Stimulated activated CD4-positive, alpha-beta T cell treated with anti-CD3 and anti-CD28 coated beads, Interleukin-4, amount 100 ng/mL, for 48 hours (primary cell): ENCODE measurements around the gene CGNL1.

Source experiments
- DNase-seq, 2 donors: peaks; one replicate each; pipeline ENCODE4 v3.0.0-alpha.2; 2020; ENCODE audit warnings: low read depth in 2 of 2

CGNL1 gene

DNA sequence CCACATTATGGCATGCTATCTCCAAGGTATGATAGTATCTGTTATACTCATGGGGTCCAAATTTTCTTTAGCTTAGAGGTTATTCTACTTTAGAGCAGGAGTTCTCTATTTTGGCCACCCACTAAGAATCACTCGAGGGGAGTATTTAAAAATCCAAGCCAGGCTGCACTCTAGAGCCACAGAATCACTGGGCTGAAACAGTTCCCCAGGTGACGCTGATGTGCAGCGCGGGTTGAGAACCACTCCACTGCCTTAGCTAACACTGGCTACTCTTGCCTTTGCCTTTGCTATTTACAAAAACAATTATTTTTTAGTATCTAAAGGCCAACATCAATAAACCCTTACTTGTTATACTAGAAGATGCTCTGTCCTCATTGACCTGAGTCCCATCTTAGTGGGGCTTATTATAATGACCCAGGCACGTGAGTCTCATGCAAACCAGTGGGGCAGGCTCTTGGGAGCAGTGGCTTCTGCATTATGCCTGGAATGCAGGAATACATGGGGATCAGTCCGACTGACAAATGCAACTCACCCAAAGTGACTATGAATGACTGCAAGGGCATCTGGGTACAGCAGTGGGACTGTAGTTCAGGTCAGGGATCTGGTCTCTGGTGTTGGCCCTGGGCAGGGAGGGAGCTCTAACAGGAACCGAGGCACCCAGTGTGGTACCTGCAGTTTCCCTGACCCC lies 21.7 kb upstream of the CGNL1 start:
- no peak for DNase-seq

DNA sequence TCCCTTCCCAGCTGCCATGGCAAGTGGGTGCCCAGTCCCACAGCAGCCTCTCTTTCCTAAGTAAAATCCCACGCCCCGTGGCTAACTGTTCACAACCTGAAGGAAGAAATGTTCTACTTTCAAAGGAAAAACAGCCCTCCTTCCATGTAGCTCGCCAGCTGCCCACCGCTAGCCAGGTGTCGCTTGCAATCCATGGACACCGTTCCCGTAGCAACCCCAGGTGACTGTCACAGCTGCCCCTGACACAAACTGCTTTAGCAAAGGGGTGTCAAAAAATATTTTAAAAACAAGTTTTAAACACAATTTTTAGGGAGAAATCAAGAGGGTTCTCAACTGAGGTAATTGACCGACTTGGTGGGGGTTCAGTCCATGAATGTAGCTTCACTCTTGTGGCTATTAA lies 21.0 kb upstream of the CGNL1 start:
- no peak for DNase-seq

- DNase-seq, result no peak
Measured at GRCh38 chr15:57356178-57356577, 20.1 kb upstream of the CGNL1 start.

- no peak for DNase-seq
Measured at GRCh38 chr15:57356636-57357035, 19.7 kb upstream of the CGNL1 start.

- DNase-seq, result no peak
Measured at GRCh38 chr15:57357799-57358198, 18.5 kb upstream of the CGNL1 start.

DNA sequence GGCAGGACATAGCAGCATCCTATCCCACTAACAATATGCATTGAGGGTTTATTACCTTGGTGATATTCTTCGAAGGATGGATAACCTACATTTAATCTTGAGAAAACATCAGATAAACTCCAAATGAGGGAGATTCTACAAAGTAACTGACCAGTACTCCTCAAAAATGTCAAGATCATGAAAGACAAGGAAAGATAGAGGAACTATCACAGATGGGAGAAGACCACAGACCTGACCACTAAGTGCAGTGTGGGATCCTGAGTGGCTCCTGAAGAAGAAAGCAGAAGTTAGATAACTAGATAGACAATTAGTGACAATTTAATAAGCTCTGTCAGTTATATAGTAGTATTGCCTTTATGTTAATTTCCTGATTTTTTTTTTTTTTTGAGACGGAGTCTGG lies 17.7 kb upstream of the CGNL1 start:
- DNase-seq, result no peak

- no peak for DNase-seq
Measured at GRCh38 chr15:57363661-57364060, 12.6 kb upstream of the CGNL1 start.

DNA sequence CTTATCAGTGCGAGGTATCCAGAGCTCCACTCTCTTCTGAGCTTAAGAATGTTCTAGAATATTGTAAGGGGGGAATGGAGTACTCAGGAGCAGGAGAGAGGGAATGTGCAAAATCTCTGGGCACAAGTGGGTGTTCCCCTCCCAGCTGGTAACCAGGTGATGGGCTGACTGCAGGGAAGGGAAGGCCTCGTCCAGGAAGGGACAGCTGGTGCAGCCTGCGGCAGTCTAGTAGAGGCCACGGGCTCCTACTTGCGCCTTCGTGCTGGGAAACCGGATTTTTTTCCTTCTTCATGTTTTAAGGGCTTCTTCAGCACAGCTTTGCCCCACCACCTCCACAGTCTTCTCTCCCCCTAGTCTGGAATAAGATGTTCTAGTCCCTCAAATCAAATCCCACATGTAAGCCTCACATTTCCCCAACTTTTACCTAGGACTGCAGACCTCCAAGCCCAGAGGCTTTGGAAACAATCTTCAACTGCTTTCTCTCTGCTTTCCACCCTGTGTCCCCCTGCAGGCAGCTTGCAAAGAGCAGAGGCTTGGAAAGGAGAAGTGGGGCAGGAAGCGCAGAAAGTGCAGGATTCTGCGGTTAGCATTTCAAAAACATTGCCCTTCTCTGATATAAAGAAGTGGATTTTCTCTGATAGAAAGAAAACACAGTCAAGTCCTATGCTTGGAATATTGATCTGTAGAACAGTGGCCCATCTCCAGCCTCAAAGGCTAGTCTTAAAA lies 11.9 kb upstream of the CGNL1 start:
- no peak for DNase-seq

- DNase-seq, result no peak
Measured at GRCh38 chr15:57367556-57367955, 8.7 kb upstream of the CGNL1 start.

GRCh38 chr15:57370929-57371328 lies 5.4 kb upstream of the CGNL1 start:
- DNase-seq, result no peak

DNA sequence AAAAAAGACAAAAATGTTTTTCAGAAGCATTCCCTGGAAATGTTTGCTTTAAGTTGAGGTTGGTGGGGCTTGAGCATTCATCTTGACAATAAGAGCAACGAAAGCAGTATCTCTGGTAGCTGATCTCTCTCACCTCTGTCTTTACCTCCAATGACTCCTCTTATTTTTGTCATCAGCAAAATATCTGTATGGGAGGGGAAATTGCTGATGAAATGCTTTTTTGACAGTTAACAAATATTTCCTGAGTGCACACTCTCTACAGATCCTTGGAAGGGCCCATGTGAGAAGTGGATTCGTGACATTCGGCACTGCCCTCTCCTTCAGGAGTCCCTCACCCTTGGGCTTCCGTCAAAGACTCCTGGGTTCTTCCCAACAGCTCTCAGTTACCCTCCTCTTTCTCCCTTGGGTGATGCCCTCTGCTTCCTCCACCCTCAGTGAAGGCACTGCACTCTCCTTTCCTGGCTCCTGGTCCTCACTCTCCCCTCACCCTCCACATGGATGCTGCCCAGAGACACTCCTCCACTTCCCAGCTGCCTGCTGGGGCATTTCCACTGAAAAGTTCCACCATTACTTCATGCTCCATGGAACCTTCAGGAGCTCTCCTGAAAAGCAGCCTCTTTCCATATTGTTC lies 2.9 kb upstream of the CGNL1 start:
- no peak for DNase-seq

DNA sequence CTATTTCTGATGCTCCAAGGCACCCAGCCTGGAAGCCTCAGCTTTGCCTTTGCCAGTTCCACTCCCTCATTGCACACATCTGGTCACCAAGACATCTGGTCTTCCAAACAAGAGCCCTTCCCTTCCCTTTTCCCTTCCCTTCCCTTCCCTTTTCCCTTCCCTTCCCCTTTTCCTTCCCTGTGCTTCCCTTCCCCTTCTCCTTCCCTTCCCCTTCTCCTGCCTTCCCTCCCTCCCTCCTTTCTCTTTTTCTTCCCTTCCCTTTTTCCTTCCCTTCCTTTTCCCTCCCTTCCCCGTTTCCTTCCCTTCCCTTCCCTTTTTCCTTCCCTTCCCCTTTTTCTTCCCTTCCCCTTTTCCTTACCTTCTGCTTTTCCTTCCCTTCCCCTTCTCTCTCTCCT lies 2.4 kb upstream of the CGNL1 start:
- no peak for DNase-seq

- DNase-seq, result no peak
Measured at GRCh38 chr15:57376696-57377477, 582 bp downstream of the CGNL1 start.

DNA sequence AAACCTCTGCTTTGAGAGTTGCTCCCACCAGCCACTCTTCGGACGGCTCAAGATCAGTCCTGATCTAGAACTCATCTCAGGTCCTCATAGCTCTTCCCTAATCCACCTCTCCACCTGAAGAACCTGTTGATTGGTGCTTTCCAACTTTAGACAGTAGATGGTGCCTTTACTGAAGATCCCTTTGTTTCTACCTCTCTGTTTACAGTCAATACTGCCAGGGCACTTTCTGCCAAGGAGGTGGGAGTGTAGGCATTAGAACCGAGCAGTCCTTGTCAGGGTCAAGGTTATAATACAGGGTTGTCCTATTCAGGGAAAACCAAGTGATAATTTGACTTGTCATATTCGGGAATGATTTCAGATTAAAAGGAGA lies 1.2 kb downstream of the CGNL1 start:
- DNase-seq, result no peak

GRCh38 chr15:57379487-57379886 lies 3.2 kb downstream of the CGNL1 start:
- DNase-seq, result no peak

- DNase-seq, result no peak
Measured at GRCh38 chr15:57380854-57381253, 4.5 kb downstream of the CGNL1 start.

DNA sequence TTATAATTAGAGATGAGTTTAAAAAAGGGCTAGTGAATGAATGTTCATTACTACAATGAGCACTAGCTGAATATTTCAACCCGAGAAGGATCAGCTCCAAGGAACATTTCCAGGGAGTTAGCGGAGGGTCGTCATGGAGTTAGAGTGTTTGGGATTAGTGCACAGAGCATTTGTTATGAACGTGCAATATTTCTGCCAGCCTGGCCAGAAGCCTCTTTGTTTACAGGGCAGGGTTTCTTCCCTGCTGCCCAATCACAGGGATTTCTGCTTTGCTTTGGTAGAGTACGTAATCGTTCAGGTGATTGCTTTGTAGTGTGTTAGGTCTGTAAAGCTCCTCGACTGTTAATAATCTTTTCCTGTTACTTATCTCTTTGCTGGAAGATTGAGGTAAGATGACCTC lies 5.9 kb downstream of the CGNL1 start:
- no peak for DNase-seq

GRCh38 chr15:57382969-57383368 lies 6.7 kb downstream of the CGNL1 start:
- no peak for DNase-seq

DNA sequence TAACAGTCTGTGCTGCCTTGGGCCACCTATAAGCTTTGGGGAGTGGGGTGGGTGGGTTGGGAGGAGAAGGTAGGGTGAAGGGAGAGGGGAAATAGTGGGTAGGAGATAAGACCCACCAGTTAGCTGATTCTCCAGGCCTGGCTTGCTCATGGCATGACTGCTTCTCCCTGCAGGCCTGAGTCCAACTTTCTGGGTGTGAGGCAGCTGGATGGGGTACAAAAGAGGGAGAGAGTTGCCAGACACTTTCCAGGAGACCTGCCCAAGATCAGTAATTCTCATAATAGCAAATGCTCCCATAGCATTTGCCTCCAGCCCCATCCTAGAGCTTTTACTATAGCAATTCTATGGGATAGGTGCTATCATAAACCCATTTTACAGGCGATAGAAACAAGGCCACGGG lies 7.7 kb downstream of the CGNL1 start:
- DNase-seq, result no peak

DNA sequence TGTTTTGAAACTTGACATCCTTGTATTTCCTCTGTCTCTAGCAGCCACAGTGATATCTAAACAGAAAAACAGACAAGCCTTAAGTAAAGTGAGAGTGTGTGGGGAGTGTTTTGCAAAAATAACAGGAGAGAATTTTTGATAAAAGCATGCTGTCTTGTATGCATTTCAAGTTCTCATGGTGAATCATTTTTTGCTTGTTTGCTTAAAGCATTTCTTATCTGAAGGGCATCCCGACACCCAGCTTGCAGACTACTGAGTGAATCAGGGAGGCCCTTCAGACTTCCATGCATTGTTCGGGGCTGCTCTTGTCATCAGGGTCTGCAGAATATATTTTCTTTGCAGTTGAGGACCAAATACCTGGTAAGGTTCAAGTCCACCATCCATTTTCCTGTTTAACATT lies 8.5 kb downstream of the CGNL1 start:
- DNase-seq, result no peak

- no peak for DNase-seq
Measured at GRCh38 chr15:57385923-57386390, 9.7 kb downstream of the CGNL1 start.

DNA sequence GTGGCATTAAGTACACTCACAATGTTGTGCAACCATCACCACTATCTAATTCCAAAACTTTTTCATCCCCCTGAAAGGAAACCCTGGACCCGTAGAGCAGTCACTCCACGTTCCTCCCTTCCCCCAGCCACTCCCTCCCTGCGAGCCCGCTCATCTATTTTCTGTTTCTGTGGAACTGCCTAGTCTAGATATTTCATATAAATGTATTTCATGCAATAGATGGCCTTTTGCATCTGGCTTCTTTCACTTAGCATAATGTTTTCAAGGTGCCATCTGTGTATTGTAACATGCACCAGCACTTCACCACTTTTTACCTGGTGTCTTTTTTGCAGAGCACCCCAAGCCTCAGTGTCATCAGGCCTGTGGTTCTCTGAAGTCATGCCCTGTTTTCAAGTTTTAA lies 10.7 kb downstream of the CGNL1 start:
- no peak for DNase-seq
